Fibroblast of villous mesenchyme (primary cell): ENCODE results near the gene ANXA7. TPM values are rescaled to one million over a fixed set of nuclear protein-coding genes. Genes with fewer than 3 reads are reported as not detected.

ENCODE experiments used
- DNase-seq: peaks from one replicate; pipeline ENCODE4 v3.0.0-alpha.2; 2010; ENCODE audit warnings: low read depth
- H3K4me3 ChIP-seq: 2 replicates; pipeline ENCODE4 v1.5.1; 2011; ENCODE audit warnings: low read depth, mild to moderate bottlenecking, low read length
- total RNA-seq: library from RNA; depleted of rRNA; stranded (reverse); fragments of >200 nt; gene quantifications from 2 replicates; pipeline ENCODE4 v1.2.3, GENCODE V29; 2012
- TF ChIP-seq, protein P1 (sequence below): IDR thresholded peaks from 2 replicates; pipeline ENCODE4 v1.5.1; 2012; ENCODE audit warnings: low read depth, mild to moderate bottlenecking, low read length; ENCODE audit not compliant: insufficient read depth

Gene ANXA7
- total RNA-seq, 1 donor: 118 TPM

DNA sequence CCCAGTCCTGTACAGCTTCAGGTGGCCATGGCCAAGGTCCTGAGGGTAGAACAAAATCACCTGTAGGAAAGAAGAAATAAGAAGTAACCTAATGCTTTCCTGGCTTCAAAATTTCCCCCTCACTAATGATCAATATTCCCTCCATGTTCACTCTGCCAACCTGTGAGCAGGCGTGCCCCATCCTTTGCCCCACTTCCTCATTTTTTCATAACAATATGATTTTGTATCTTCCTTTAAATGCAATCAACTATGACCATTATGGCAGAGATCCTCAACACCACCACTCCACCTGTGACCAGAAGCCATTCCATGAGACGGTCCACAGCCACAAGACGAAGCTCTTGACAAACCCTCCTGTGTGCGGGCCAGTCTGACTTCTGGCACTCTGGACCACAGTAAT lies 12.5 kb upstream of the ANXA7 start:
- no peak for DNase-seq
- no peak overlapping the region for H3K4me3 ChIP-seq
- TF ChIP-seq, protein P1, sequence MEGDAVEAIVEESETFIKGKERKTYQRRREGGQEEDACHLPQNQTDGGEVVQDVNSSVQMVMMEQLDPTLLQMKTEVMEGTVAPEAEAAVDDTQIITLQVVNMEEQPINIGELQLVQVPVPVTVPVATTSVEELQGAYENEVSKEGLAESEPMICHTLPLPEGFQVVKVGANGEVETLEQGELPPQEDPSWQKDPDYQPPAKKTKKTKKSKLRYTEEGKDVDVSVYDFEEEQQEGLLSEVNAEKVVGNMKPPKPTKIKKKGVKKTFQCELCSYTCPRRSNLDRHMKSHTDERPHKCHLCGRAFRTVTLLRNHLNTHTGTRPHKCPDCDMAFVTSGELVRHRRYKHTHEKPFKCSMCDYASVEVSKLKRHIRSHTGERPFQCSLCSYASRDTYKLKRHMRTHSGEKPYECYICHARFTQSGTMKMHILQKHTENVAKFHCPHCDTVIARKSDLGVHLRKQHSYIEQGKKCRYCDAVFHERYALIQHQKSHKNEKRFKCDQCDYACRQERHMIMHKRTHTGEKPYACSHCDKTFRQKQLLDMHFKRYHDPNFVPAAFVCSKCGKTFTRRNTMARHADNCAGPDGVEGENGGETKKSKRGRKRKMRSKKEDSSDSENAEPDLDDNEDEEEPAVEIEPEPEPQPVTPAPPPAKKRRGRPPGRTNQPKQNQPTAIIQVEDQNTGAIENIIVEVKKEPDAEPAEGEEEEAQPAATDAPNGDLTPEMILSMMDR: no peak

DNA sequence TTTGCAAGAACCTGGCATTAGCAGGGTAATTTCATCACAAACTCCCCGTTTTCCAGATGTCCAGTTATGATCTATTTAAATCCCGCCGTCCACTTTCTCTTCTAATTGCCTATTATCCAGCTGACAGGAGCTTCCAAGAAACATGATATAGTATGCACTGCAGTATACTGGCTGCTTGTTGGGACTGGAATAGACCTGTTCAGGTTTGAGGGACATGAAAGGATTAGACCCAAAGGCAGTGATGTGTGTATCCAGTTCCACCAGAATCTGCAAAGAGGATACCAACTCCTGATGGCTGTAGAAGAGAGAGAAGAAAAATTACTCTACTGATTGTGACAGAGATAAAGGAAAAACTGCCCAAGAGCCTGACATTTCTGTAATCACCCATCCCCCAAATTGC lies 10.6 kb upstream of the ANXA7 start:
- no peak for DNase-seq
- no peak overlapping the region for H3K4me3 ChIP-seq
- TF ChIP-seq, protein P1: no peak

DNA sequence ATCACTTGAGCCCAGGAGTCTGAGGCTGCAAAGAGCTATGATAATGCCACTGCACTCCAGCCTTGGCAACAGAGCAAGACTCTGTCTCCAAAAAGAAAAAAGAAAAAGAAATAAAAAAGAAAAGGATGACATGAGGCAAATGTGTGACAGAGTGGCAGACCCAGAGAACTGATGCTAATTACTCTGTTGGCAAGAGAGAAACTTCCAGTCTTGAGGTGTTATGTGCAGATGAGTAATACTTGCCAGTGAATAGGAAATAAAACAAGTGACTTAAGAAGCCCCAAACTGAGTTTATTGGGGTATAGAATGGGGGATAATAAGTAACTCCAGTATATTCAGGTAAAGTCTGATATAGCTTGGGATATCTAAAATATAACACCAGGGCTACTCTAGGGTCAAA lies 9.5 kb upstream of the ANXA7 start:
- no peak for DNase-seq
- no peak overlapping the region for H3K4me3 ChIP-seq
- TF ChIP-seq, protein P1: no peak

- TF ChIP-seq, protein P1: no peak
- DNase-seq: no peak
- no peak overlapping the region for H3K4me3 ChIP-seq
Measured at GRCh38 chr10:73416571-73416970, 2.7 kb upstream of the ANXA7 start.

GRCh38 chr10:73414230-73414945 lies 530 bp upstream of the ANXA7 start:
- H3K4me3 ChIP-seq: peak overlapping the region; percentile 89
- DNase-seq: no peak
- TF ChIP-seq, protein P1: no peak

DNA sequence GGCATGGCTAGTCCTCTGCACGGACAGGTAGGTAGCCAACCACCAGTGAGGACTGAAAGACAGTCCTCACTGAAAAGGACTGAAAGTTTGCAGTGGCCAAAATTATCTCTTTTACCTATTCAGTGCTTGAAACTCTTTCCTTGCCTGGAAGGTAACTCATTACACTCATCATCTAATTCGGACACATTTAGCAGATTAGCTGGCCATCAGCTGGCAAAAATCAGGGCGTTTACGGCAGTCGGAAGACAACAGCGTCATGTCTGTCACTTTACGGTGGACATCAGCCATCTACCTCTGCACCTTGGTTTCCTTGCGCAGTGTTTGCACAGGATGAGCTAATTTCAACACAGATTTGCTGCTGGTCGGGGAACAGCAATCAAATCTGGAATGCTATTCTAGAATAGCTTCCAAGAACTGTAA lies 740 bp downstream of the ANXA7 start:
- TF ChIP-seq, protein P1: no peak
- no peak for DNase-seq
- H3K4me3 ChIP-seq: peak overlapping the region; percentile 89

GRCh38 chr10:73410897-73411296 lies 3.0 kb downstream of the ANXA7 start:
- no peak overlapping the region for H3K4me3 ChIP-seq
- no peak for DNase-seq
- TF ChIP-seq, protein P1: no peak
